Thoracic aorta (tissue), 2 donors: ENCODE results near the gene JADE1. TPM values are rescaled to one million over a fixed set of nuclear protein-coding genes. Genes with fewer than 3 reads are reported as not detected.

Experiments used
- ATAC-seq: fragments of 150-250 bp; one replicate; pipeline ENCODE4 v1.8.0; 2017; ENCODE audit warnings: low read depth; ENCODE audit not compliant: insufficient number of reproducible peaks, low FRiP score
- DNase-seq: peaks from one replicate; pipeline ENCODE4 v3.0.0-alpha.2; 2020; ENCODE audit warnings: low spot score
- H3K27ac ChIP-seq, 2 donors: fragments of 200-600 bp; sonication (generic); 1 replicate in 1 of 2; 2 replicates in 1 of 2; pipeline ENCODE4 v1.5.1; 2016; ENCODE audit warnings: mild to moderate bottlenecking in 2 of 2, moderate library complexity in 2 of 2
- H3K27me3 ChIP-seq: fragments of 200-600 bp; sonication (generic); replicated peaks from 2 replicates; pipeline ENCODE4 v1.6.0; 2016; ENCODE audit warnings: mild to moderate bottlenecking; ENCODE audit not compliant: insufficient read depth
- H3K36me3 ChIP-seq: fragments of 200-600 bp; sonication (generic); one replicate; pipeline ENCODE4 v1.5.1; 2016
- H3K4me1 ChIP-seq, 2 donors: fragments of 200-600 bp; sonication (generic); 1 replicate in 1 of 2; 2 replicates in 1 of 2; pipeline versions ENCODE4 v1.5.1 to v1.6.0; 2016; ENCODE audit warnings: low read depth in 2 of 2, mild to moderate bottlenecking in 1 of 2; ENCODE audit not compliant: control insufficient read depth in 1 of 2
- H3K4me3 ChIP-seq: fragments of 200-600 bp; sonication (generic); 2 replicates; pipeline ENCODE4 v1.5.1; 2016; ENCODE audit warnings: mild to moderate bottlenecking
- H3K9me3 ChIP-seq: fragments of 200-600 bp; sonication (generic); 2 replicates; pipeline ENCODE4 v1.5.1; 2016
- CTCF ChIP-seq: fragments of 200-600 bp; sonication (generic); IDR thresholded peaks from one replicate; pipeline ENCODE4 v1.5.1; 2019; ENCODE audit warnings: antibody characterized with exemption
- total RNA-seq, 2 donors: library from RNA; depleted of rRNA; stranded (reverse); fragments of >200 nt; gene quantifications; one replicate each; pipeline versions ENCODE4 v1.1.0 to v1.2.3, GENCODE V29; 2016

The JADE1 gene
- total RNA-seq, 2 donors from 2014 or later: 23.7 to 63.8 TPM

GRCh38 chr4:128866691-128867090, 57.2 kb downstream of the JADE1 start:
- no peak overlapping the region for H3K4me3 ChIP-seq
- peaks cover 37% of the 10 kb centered on the region for H3K36me3 ChIP-seq
- DNase-seq (no peak), ATAC-seq (no peak)
- H3K27ac ChIP-seq: no peak overlapping the region
- no peaks in the 10 kb centered on the region for H3K9me3 ChIP-seq
- peaks cover 4% of the 10 kb centered on the region in 2 donors for H3K4me1 ChIP-seq
- TF ChIP-seq CTCF: no peak
- no peaks in the 10 kb centered on the region for H3K27me3 ChIP-seq

- no peak for TF ChIP-seq CTCF
- Histone ChIP-seq H3K27me3 (no peaks in the 10 kb centered on the region), H3K4me3 (no peak overlapping the region), H3K4me1 (no peaks in the 10 kb centered on the region), H3K9me3 (no peaks in the 10 kb centered on the region), H3K36me3 (peaks cover 42% of the 10 kb centered on the region), H3K27ac (no peak overlapping the region)
- ATAC-seq (no peak), DNase-seq (no peak)
Observed at GRCh38 chr4:128868758-128869157, 59.3 kb downstream of the JADE1 start.

- Histone ChIP-seq H3K36me3 (peaks cover 42% of the 10 kb centered on the region), H3K9me3 (no peaks in the 10 kb centered on the region), H3K27ac (no peak overlapping the region), H3K27me3 (no peaks in the 10 kb centered on the region), H3K4me3 (no peak overlapping the region), H3K4me1 (no peaks in the 10 kb centered on the region)
- ATAC-seq: no peak
- no peak for TF ChIP-seq CTCF
- no peak for DNase-seq
Observed at GRCh38 chr4:128869776-128870509, 60.4 kb downstream of the JADE1 start.

GRCh38 chr4:128871948-128872347, 62.4 kb downstream of the JADE1 start:
- no peaks in the 10 kb centered on the region for H3K9me3 ChIP-seq
- TF ChIP-seq CTCF: no peak
- no peak for ATAC-seq
- no peak overlapping the region for H3K27ac ChIP-seq
- peaks cover 37% of the 10 kb centered on the region for H3K36me3 ChIP-seq
- no peaks in the 10 kb centered on the region for H3K27me3 ChIP-seq
- no peaks in the 10 kb centered on the region for H3K4me1 ChIP-seq
- DNase-seq: no peak
- no peak overlapping the region for H3K4me3 ChIP-seq

GRCh38 chr4:128876200-128876599, 66.7 kb downstream of the JADE1 start:
- Histone ChIP-seq H3K27ac (no peak overlapping the region), H3K27me3 (no peaks in the 10 kb centered on the region), H3K4me1 (no peaks in the 10 kb centered on the region), H3K9me3 (no peaks in the 10 kb centered on the region), H3K36me3 (peaks cover 18% of the 10 kb centered on the region), H3K4me3 (no peak overlapping the region)
- no peak for TF ChIP-seq CTCF
- ATAC-seq: no peak
- no peak for DNase-seq
